ENCODE results near the gene SLC16A13.
"Not testable (repeated sequence)": the region's sequence is repeated elsewhere in the genome, so short reads cannot be mapped to it uniquely, and the experiment has no call there.

SLC16A13 gene

GRCh38 chr17:7063518-7064094, 27.8 kb downstream of the SLC16A13 start:
- DNase-seq (ENCODE audit: low read depth in 2 of 2): no peak

- no peak for DNase-seq (ENCODE audit: low read depth in 2 of 2)
Observed at GRCh38 chr17:7064261-7064660, 28.4 kb downstream of the SLC16A13 start.

GRCh38 chr17:7067198-7067597, 31.4 kb downstream of the SLC16A13 start:
- no peak for DNase-seq (ENCODE audit: low read depth in 2 of 2)

GRCh38 chr17:7068268-7068667, 32.5 kb downstream of the SLC16A13 start:
- DNase-seq (ENCODE audit: low read depth in 2 of 2): no peak

GRCh38 chr17:7070712-7071111, 34.9 kb downstream of the SLC16A13 start:
- no peak for DNase-seq (ENCODE audit: low read depth in 2 of 2)

- DNase-seq (ENCODE audit: low read depth in 2 of 2): no peak
Observed at GRCh38 chr17:7072406-7072805, 36.6 kb downstream of the SLC16A13 start.

- no peak for DNase-seq (ENCODE audit: low read depth in 2 of 2)
Observed at GRCh38 chr17:7074931-7075330, 39.1 kb downstream of the SLC16A13 start.

GRCh38 chr17:7077911-7078546, 42.2 kb downstream of the SLC16A13 start:
- no peak for DNase-seq (ENCODE audit: low read depth in 2 of 2)

GRCh38 chr17:7078711-7079110, 42.9 kb downstream of the SLC16A13 start:
- no peak for DNase-seq (ENCODE audit: low read depth in 2 of 2)

GRCh38 chr17:7079581-7080455, 44.0 kb downstream of the SLC16A13 start, which contains the start of gene CLEC10A:
TSS of gene CLEC10A (minus strand) at chr17:7080251. CDS start at chr17:7078812, 1,439 bp downstream.
- no peak for DNase-seq (ENCODE audit: low read depth in 2 of 2)

- no peak for DNase-seq (ENCODE audit: low read depth in 2 of 2)
Observed at GRCh38 chr17:7080456-7081041, 44.7 kb downstream of the SLC16A13 start.

- DNase-seq (ENCODE audit: low read depth in 2 of 2): peak in 1 of 2 donors; percentile 4
Observed at GRCh38 chr17:7081341-7082062, 45.7 kb downstream of the SLC16A13 start.

- DNase-seq (ENCODE audit: low read depth in 2 of 2): no peak
Observed at GRCh38 chr17:7083592-7083991, 47.8 kb downstream of the SLC16A13 start.

GRCh38 chr17:7084088-7084487, 48.3 kb downstream of the SLC16A13 start:
- DNase-seq (ENCODE audit: low read depth in 2 of 2): no peak

- not testable (repeated sequence) for DNase-seq (ENCODE audit: low read depth in 2 of 2)
Observed at GRCh38 chr17:7088442-7088841, 52.6 kb downstream of the SLC16A13 start.

GRCh38 chr17:7089570-7089969, 53.8 kb downstream of the SLC16A13 start:
- not testable (repeated sequence) for DNase-seq (ENCODE audit: low read depth in 2 of 2)
